ENCODE data around the gene KLHDC7A.

The KLHDC7A gene

GRCh38 chr1:18473195-18473815, 7.4 kb upstream of the KLHDC7A start:
- DNase-seq, result no peak

DNA sequence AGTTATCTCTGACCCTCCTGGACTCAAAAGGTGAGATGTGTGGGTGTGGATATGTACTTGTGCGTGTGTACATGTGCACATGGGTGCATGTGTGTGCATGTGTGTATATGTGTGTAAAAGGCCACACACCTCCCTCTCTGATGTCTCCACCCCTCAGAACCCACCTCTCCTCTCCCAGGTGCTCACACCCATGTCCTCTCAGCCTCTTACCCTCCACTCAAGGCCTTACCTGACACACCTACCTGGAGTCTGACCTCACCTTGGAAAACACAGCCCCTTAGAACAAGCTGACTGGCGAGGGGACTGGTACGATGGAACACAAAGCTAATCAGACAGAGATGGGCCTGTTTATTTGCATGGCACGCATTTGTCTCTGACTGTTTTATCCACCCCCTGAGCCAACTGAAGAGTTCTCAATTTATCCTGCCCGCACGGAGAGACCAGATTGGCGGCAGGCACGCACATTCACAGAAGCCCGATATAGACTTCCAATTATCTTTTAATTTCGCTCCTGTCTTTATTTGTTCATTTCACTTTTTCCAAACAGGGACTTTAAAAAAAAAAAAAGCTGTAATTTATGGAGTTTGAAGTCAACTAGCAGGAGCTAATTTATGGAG, 6.1 kb upstream of the KLHDC7A start:
- no peak for DNase-seq

DNA sequence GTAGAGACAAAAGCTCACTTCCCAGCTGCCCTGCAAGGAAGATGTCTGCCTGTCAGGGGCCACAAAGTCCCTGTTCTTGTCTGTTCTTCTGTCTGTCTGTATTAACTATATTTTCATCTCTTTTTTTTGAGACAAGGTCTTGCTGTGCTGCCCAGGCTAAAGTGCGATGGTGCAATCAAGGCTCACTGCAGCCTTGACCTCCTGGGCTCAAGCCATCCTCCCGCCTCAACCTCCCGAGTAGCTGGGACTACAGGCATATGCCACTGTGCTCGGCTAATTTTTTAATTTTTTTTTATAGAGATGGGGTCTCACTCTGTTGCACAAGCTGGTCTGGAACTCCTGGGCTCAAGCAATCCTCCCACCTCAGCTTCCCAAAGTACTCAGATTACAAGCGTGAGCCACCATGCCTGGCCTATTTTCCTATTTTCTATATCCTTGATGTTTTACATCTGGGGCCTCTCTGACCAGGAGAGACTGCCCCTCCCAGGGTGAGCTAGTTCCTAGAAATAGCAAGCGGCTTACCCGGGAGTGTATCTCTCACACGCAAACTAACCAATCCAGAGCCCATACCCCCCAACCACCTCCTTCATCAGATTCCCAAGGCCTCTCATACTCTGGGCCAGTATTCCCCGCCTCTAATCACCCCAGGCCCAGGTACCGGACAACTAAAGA, 5.4 kb upstream of the KLHDC7A start:
- no peak for DNase-seq

- no peak for DNase-seq
These were observed 1.3 kb upstream of the KLHDC7A start for GRCh38 chr1:18479454-18479853.

GRCh38 chr1:18481190-18481920, 625 bp downstream of the KLHDC7A start:
- DNase-seq, result no peak

DNA sequence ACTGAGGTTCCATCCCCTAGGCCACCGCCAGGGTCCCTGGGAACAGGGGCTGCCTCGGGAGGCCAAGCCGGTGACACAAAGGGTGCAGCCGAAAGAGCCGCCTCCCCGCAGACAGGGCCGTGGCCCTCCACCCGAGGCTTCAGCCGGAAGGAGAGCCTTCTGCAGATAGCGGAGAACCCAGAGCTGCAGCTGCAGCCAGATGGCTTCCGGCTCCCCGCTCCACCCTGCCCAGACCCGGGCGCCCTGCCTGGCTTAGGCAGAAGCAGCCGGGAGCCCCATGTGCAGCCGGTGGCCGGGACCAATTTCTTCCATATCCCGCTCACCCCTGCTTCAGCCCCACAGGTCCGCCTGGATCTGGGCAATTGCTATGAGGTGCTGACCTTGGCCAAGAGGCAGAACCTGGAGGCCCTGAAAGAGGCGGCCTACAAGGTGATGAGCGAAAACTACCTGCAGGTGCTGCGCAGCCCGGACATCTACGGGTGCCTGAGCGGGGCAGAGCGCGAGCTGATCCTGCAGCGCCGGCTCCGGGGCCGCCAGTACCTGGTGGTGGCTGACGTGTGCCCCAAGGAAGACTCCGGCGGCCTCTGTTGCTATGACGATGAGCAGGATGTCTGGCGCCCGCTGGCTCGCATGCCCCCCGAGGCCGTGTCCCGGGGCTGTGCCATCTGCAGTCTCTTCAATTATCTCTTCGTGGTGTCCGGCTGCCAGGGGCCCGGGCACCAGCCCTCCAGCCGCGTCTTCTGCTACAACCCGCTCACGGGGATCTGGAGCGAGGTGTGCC, 1.4 kb downstream of the KLHDC7A start:
- no peak for DNase-seq

GRCh38 chr1:18482721-18483425, 2.1 kb downstream of the KLHDC7A start:
- DNase-seq, result no peak

- no peak for DNase-seq
These were observed 3.5 kb downstream of the KLHDC7A start for GRCh38 chr1:18484276-18484675.

DNA sequence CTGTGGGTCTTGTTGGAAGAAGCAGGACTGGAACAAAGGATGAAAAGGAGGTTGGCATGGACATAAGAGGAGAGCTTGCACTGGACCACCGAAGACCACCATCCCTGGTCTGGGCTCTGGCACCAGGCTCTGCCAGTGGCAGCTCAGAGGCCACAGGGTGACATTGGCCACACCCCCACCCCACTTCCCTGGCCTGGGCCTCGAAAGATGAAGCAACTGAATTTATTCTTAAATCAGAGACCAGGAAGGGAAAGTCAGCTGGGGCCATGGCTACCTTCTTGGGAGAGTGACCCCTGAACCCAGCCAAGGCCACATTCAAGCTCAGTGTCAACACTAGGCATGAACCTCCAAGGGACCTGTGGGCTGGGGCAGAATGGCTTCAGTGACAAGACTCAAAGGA, 4.0 kb downstream of the KLHDC7A start:
- no peak for DNase-seq

DNA sequence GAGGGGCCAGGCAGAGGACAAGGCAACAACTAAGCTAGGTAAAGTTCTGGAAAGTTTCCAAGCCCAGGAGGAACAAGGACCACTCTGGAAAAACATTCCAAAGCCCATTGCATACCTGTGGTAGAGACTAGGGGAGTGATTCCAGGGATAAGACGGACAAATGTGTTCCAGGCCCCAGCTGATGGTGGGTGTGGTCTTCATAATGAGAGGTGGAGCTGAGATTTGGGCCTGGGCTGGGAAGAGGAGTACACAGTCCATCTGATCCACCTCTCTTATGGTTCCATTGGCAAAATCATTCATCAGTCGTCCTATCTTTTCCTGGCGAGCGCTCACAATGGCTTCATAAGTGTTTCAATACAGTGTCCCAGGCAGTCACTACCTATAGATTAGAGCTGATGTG, 4.5 kb downstream of the KLHDC7A start:
- DNase-seq, result no peak

- DNase-seq, result no peak
These were observed 5.5 kb downstream of the KLHDC7A start for GRCh38 chr1:18486195-18486594.

- no peak for DNase-seq
These were observed 8.8 kb downstream of the KLHDC7A start for GRCh38 chr1:18489417-18490143.

GRCh38 chr1:18491168-18491567, 10.4 kb downstream of the KLHDC7A start:
- DNase-seq, result no peak

GRCh38 chr1:18494304-18494703, 13.6 kb downstream of the KLHDC7A start:
- DNase-seq, result no peak

DNA sequence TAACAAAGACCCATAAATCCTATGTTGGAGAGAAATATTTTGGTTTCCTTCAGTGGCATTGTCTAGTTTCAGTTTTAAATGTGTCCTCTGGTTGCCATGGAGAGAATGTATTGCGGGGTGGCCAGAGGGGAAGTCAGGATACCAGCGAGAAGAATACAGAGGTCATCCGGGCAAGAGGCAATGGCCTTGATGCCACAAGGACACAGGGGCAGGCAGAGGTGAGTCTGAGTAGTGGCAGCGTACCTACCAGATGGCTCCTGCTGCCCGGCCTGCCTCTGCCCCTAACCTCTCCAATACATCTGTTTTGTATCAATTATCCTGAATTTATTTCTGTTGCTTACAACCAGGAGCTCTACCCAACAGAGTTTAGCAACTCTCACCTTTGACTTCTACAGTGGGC, 14.9 kb downstream of the KLHDC7A start:
- no peak for DNase-seq

DNA sequence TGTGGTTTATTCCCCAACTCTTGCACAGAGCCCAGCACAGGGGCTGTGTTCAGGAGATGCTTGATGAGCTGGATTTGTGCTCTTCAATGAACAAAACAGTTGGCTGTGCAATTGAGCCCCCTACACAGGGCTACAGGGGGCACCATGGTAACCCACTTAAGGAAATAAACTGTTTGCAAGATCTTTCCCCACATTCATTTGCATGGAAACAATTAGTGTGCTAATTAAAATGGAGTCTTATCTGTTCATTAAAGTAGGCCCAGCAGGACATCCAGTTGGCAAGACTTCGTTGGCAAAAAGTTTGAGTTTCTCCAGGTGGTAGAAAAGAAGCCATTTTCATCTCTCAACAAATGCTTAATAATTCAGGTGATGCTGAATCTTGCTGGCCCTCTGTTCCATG, 15.3 kb downstream of the KLHDC7A start:
- no peak for DNase-seq

- DNase-seq, result no peak
These were observed 15.9 kb downstream of the KLHDC7A start for GRCh38 chr1:18496497-18497235.

DNA sequence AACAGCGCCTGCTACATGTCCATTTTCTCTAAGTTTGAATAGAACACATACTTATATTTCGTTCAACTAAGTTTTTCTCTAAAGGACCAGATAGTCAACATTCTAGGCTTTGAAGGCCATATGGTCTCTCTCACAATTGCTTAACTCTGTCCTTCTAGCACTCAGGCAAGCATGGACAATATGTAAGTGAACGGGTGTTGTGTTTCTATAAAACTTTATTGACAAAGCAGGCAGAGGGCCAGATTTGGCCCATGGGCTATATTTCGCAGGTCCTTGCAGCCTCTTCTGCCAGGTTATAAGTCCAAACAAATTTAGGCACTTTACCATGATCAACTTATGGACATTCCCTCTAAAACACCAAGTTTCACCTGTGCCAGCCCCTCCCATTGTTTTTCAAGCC, 21.1 kb downstream of the KLHDC7A start:
- no peak for DNase-seq

GRCh38 chr1:18504609-18505008, 23.9 kb downstream of the KLHDC7A start:
- no peak for DNase-seq

- no peak for DNase-seq
These were observed 24.9 kb downstream of the KLHDC7A start for GRCh38 chr1:18505666-18506065.

DNA sequence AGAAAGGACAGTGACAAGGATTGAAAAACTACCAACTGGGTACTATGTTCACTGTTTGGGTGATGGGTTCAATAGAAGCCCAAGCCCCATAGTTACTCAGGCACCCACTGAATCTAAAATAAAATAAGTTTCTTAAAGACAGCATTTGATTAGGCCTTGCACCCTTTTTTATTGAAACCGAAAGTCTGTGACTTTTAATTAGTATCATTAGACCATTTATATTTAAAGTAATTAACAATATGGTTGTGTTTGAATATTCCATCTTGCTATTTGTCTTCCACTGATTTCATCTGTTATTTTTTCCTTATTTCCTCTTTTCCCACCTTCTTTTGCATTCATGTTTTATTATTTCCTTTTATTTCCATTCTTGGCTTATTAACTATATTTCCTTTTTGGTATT, 27.4 kb downstream of the KLHDC7A start:
- DNase-seq, result no peak

All from CD4-positive, alpha-beta T cell treated with Interleukin-17A for 1 hour (primary cell).